HG02981 (cell line): ENCODE data around the gene KIF16B.

Experiments
- ATAC-seq: cut with Tn5 transposase; IDR thresholded peaks from one replicate; pipeline ENCODE4 v1.9.1; 2021; ENCODE audit warnings: mild to moderate bottlenecking, moderate library complexity; ENCODE audit not compliant: unreplicated experiment

Gene KIF16B

GRCh38 chr20:16483024-16483423, 90.2 kb downstream of the KIF16B start:
- ATAC-seq: no peak

- ATAC-seq: no peak
These were observed 91.3 kb downstream of the KIF16B start for GRCh38 chr20:16481977-16482376.

- no peak for ATAC-seq
These were observed 93.6 kb downstream of the KIF16B start for GRCh38 chr20:16479666-16480065.

GRCh38 chr20:16477632-16478031, 95.6 kb downstream of the KIF16B start:
- ATAC-seq: no peak

GRCh38 chr20:16476032-16476431, 97.2 kb downstream of the KIF16B start:
- ATAC-seq: no peak

GRCh38 chr20:16475225-16475624, 98.0 kb downstream of the KIF16B start:
- no peak for ATAC-seq

GRCh38 chr20:16474363-16474762, 98.9 kb downstream of the KIF16B start:
- ATAC-seq: no peak

- ATAC-seq: no peak
These were observed 101.0 kb downstream of the KIF16B start for GRCh38 chr20:16472045-16472872.

- ATAC-seq: no peak
These were observed 103.8 kb downstream of the KIF16B start for GRCh38 chr20:16469395-16469905.

GRCh38 chr20:16462711-16463110, 110.5 kb downstream of the KIF16B start:
- no peak for ATAC-seq

- no peak for ATAC-seq
These were observed 114.1 kb downstream of the KIF16B start for GRCh38 chr20:16459019-16459700.

GRCh38 chr20:16457514-16457913, 115.7 kb downstream of the KIF16B start:
- ATAC-seq: no peak

- no peak for ATAC-seq
These were observed 117.9 kb downstream of the KIF16B start for GRCh38 chr20:16455324-16455723.

GRCh38 chr20:16451982-16452381, 121.3 kb downstream of the KIF16B start:
- no peak for ATAC-seq

- no peak for ATAC-seq
These were observed 122.2 kb downstream of the KIF16B start for GRCh38 chr20:16451001-16451400.

GRCh38 chr20:16446991-16447390, 126.3 kb downstream of the KIF16B start:
- ATAC-seq: no peak

GRCh38 chr20:16446246-16446645, 127.0 kb downstream of the KIF16B start:
- no peak for ATAC-seq

- no peak for ATAC-seq
These were observed 127.8 kb downstream of the KIF16B start for GRCh38 chr20:16445482-16445881.

- no peak for ATAC-seq
These were observed 129.0 kb downstream of the KIF16B start for GRCh38 chr20:16444057-16444777.

- ATAC-seq: no peak
These were observed 131.6 kb downstream of the KIF16B start for GRCh38 chr20:16441546-16442164.

GRCh38 chr20:16440686-16441085, 132.6 kb downstream of the KIF16B start:
- ATAC-seq: no peak
